Measurements from ENCODE around the gene FBXW8. TPM values are rescaled to one million over a fixed set of nuclear protein-coding genes. Genes with fewer than 3 reads are reported as not detected.

FBXW8 gene
- total RNA-seq, 1 experiment from 2014 or later, result 12.1 TPM

DNA sequence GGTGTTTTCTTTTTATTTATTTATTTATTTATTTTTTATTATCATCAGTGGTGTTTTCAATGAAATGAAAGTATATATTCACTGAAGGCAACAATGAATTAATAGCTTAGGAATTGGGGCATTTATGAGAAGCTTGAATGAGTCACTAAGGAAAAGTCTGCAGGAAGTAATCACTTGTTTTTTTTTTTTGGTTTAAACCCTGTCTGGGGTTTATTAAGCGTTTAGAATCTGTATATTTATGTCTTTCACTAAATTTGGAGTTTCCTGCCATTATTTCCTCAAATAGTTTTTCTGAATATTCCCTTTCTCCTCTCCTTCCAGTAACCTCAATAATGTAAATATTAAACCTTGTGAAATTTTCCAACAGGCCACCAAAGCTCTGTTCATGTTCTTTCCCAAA, 103.0 kb downstream of the FBXW8 start:
- Histone ChIP-seq H3K79me2 (ENCODE audit: low read length) (no peaks in the 10 kb centered on the region), H3F3A (ENCODE audit: low read length, unreplicated experiment) (no peaks in the 10 kb centered on the region), H3K4me1 (ENCODE audit: insufficient read depth, low read length) (no peaks in the 10 kb centered on the region), H3K4me3 (ENCODE audit: low read length) (no peak overlapping the region), H2AFZ (ENCODE audit: low read length) (no peak overlapping the region), H3K4me2 (ENCODE audit: low read length) (no peak overlapping the region), H3K27ac (ENCODE audit: low read length) (no peak overlapping the region), H3K27me3 (ENCODE audit: low read length) (no peaks in the 10 kb centered on the region), H3K9ac (ENCODE audit: low read length) (no peak overlapping the region), H3K36me3 (ENCODE audit: low read depth, low read length) (peaks cover 17% of the 10 kb centered on the region), H4K20me1 (ENCODE audit: low read length) (no peaks in the 10 kb centered on the region), H3K9me3 (ENCODE audit: low read length) (no peaks in the 10 kb centered on the region), H3K9me2 (replicated peaks; ENCODE audit: low read length) (no peaks in the 10 kb centered on the region)
- ATAC-seq (no peak), DNase-seq (no peak)
- TF ChIP-seq CTCF (conservative IDR thresholded peaks at IDR 0.05; ENCODE audit: low read depth, low read length), result no peak
- no peak for TF ChIP-seq EZH2phosphoT487 (IDR thresholded peaks at IDR 0.05; ENCODE audit: borderline replicate concordance, low read length)
- TF ChIP-seq EZH2 (IDR thresholded peaks at IDR 0.05; ENCODE audit: low read length, unreplicated experiment), result no peak
- ChIA-PET POLR2A (ENCODE audit: unreplicated experiment) (interaction anchor here (0.8 kb wide), 1 partner anchor 13 kb away, joined by 10 read pairs; no protein-coding TSS in a partner anchor), CTCF (no interaction called here)
- BruUV-seq (replicated peaks), result no TSS peak
- intact Hi-C loops (cut with micrococcal nuclease), result no loop called here

DNA sequence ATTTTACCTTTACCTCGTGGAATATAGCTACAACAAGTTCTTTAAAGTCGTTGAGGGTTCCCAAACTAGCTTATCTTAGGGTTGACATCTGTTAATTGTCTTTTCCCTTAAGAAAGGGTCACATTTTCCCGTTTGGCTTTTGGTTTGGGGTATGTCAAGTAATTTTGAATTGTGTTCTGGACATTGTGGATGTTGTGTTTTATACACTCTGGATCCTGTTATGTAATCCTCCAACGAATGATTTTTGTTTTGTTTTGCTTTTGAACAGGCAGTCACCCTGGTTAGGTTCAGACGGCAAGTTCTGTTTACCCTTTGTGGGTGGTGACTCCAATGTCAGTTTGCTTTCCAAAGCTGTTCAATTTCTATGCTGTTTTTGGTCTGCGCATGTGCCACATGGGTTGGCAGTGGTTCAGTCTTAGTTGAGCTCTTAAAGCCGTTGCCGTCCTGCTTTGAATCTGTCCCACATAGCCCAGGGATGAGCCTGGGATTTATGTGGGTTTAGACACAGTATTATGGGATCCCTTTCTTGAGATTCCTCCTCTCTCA, 103.7 kb downstream of the FBXW8 start:
- no peaks in the 10 kb centered on the region for H3K9me3 ChIP-seq (ENCODE audit: low read length)
- no peak overlapping the region for H3K4me3 ChIP-seq (ENCODE audit: low read length)
- peaks cover 17% of the 10 kb centered on the region for H3K36me3 ChIP-seq (ENCODE audit: low read depth, low read length)
- ChIA-PET POLR2A (ENCODE audit: unreplicated experiment) (no interaction called here), CTCF (no interaction called here)
- DNase-seq (no peak), ATAC-seq (no peak)
- TF ChIP-seq CTCF (conservative IDR thresholded peaks at IDR 0.05; ENCODE audit: low read depth, low read length) (no peak), EZH2 (IDR thresholded peaks at IDR 0.05; ENCODE audit: low read length, unreplicated experiment) (no peak)
- H3K4me2 ChIP-seq (ENCODE audit: low read length), result no peak overlapping the region
- no peaks in the 10 kb centered on the region for H3K4me1 ChIP-seq (ENCODE audit: insufficient read depth, low read length)
- intact Hi-C loops (cut with micrococcal nuclease), result no loop called here
- no peak overlapping the region for H3K9ac ChIP-seq (ENCODE audit: low read length)
- H3K79me2 ChIP-seq (ENCODE audit: low read length), result no peaks in the 10 kb centered on the region
- no TSS peak for BruUV-seq (replicated peaks)
- no peaks in the 10 kb centered on the region for H4K20me1 ChIP-seq (ENCODE audit: low read length)
- H3K27me3 ChIP-seq (ENCODE audit: low read length), result no peaks in the 10 kb centered on the region
- no peaks in the 10 kb centered on the region for H3F3A ChIP-seq (ENCODE audit: low read length, unreplicated experiment)
- H2AFZ ChIP-seq (ENCODE audit: low read length), result no peak overlapping the region
- no peaks in the 10 kb centered on the region for H3K9me2 ChIP-seq (replicated peaks; ENCODE audit: low read length)
- no peak overlapping the region for H3K27ac ChIP-seq (ENCODE audit: low read length)

DNA sequence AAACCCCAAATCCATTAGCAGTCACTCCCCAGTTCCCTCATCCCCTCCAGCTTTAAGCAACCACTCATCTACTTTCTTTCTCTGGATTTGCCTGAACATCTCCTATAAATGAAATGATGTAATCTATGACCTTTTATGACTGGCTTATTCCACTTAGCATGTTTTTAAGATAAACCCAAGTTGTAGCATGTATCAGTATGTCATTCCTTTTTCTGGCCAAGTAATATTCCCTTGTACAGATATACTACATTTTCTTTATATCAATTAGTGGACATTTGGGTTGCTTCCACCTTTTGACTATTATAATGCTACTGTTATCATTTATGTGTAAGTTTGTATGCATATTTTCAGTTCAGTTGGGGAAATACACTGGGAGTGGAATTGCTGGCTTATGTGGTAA, 105.1 kb downstream of the FBXW8 start:
- Histone ChIP-seq H3K4me2 (ENCODE audit: low read length) (no peak overlapping the region), H3K9me2 (replicated peaks; ENCODE audit: low read length) (no peaks in the 10 kb centered on the region), H3K79me2 (ENCODE audit: low read length) (no peaks in the 10 kb centered on the region), H2AFZ (ENCODE audit: low read length) (no peak overlapping the region), H3K4me3 (ENCODE audit: low read length) (no peak overlapping the region), H3K4me1 (ENCODE audit: insufficient read depth, low read length) (no peaks in the 10 kb centered on the region), H3K36me3 (ENCODE audit: low read depth, low read length) (peaks cover 17% of the 10 kb centered on the region), H3K27ac (ENCODE audit: low read length) (no peak overlapping the region), H3F3A (ENCODE audit: low read length, unreplicated experiment) (no peaks in the 10 kb centered on the region), H4K20me1 (ENCODE audit: low read length) (no peaks in the 10 kb centered on the region), H3K27me3 (ENCODE audit: low read length) (no peaks in the 10 kb centered on the region), H3K9me3 (ENCODE audit: low read length) (no peaks in the 10 kb centered on the region), H3K9ac (ENCODE audit: low read length) (no peak overlapping the region)
- POLR2A ChIA-PET (ENCODE audit: unreplicated experiment), result no interaction called here
- CTCF ChIA-PET, result no interaction called here
- no TSS peak for BruUV-seq (replicated peaks)
- intact Hi-C loops (cut with micrococcal nuclease), result no loop called here
- TF ChIP-seq CTCF (conservative IDR thresholded peaks at IDR 0.05; ENCODE audit: low read depth, low read length), result no peak
- no peak for TF ChIP-seq EZH2phosphoT487 (IDR thresholded peaks at IDR 0.05; ENCODE audit: borderline replicate concordance, low read length)
- TF ChIP-seq EZH2 (IDR thresholded peaks at IDR 0.05; ENCODE audit: low read length, unreplicated experiment), result no peak
- no peak for ATAC-seq
- no peak for DNase-seq
